Left renal cortex interstitium (tissue), 4 donors: Measurements from ENCODE around the gene KAZALD1. TPM values are rescaled to one million over a fixed set of nuclear protein-coding genes. Genes with fewer than 3 reads are reported as not detected.

Experiments
- polyA plus RNA-seq, 4 donors: library from polyadenylated mRNA; unstranded; fragments of 120-200 nt; gene quantifications; one replicate each; pipeline ENCODE4 v1.2.1, GENCODE V29; 2013; ENCODE audit not compliant: insufficient read length in 4 of 4

Gene KAZALD1
- polyA plus RNA-seq, 4 donors, result 9.0 to 18.8 (median 13.3) TPM

Other genes starting within 250 kb of the KAZALD1 start
- 10 to 100 TPM; 25.8 to 50.7 (median 35.5) TPM for gene SLF2, start 149.0 kb upstream of the KAZALD1 start, polyA plus RNA-seq
- 10 to 100 TPM; 32.9 to 60.4 (median 50.1) TPM for gene SEMA4G, start 92.5 kb upstream of the KAZALD1 start, polyA plus RNA-seq
- 100 to 1,000 TPM in 3 of 4 donors, 10 to 100 TPM in 1; 98.5 to 124 (median 107) TPM for gene MRPL43, start 74.5 kb upstream of the KAZALD1 start, polyA plus RNA-seq
- 10 to 100 TPM; 14.5 to 15.6 (median 15.1) TPM for gene TWNK, start 74.4 kb upstream of the KAZALD1 start, polyA plus RNA-seq
- gene LZTS2, start 62.2 kb upstream of the KAZALD1 start, polyA plus RNA-seq, result 10 to 100 TPM; 43.5 to 83.7 (median 70.8) TPM
- 1 to 10 TPM; 1.8 to 4.6 (median 3.1) TPM for gene PDZD7, start 30.9 kb upstream of the KAZALD1 start, polyA plus RNA-seq
- 10 to 100 TPM; 19.9 to 30.8 (median 25.2) TPM for gene SFXN3, start 30.8 kb upstream of the KAZALD1 start, polyA plus RNA-seq
- gene TLX1, start 69.3 kb downstream of the KAZALD1 start, polyA plus RNA-seq, result under 1 TPM in 3 of 4 donors, not detected in 1; 0.18 to 0.27 (median 0.19) TPM
- gene LBX1, start 167.5 kb downstream of the KAZALD1 start, polyA plus RNA-seq, result under 1 TPM in 2 of 4 donors, not detected in 2; 0.03 to 0.06 TPM